Neuronal stem cell (in vitro differentiated cells): ENCODE results near the gene H2BK1.

Source experiments
- DNase-seq: peaks from one replicate; pipeline ENCODE4 v3.0.0-alpha.2; 2013; ENCODE audit warnings: low spot score
- H2AFZ ChIP-seq: one replicate; pipeline ENCODE4 v1.6.1; 2013; ENCODE audit warnings: mild to moderate bottlenecking, low read length, inconsistent platforms
- H2AK5ac ChIP-seq: 2 replicates; pipeline ENCODE4 v1.6.1; 2013; ENCODE audit warnings: low read depth, mild to moderate bottlenecking, inconsistent platforms, low read length, moderate library complexity, mixed read lengths
- H2BK120ac ChIP-seq: 2 replicates; pipeline ENCODE4 v1.6.1; 2013; ENCODE audit warnings: low read depth, mild to moderate bottlenecking, inconsistent platforms, low read length, moderate library complexity, mixed read lengths
- H2BK12ac ChIP-seq: one replicate; pipeline ENCODE4 v1.6.1; 2013; ENCODE audit warnings: low read length, inconsistent platforms
- H2BK15ac ChIP-seq: 2 replicates; pipeline ENCODE4 v1.6.1; 2013; ENCODE audit warnings: mild to moderate bottlenecking, low read length, inconsistent platforms, mixed read lengths
- H2BK5ac ChIP-seq: one replicate; pipeline ENCODE4 v1.6.1; 2013; ENCODE audit warnings: inconsistent platforms, mild to moderate bottlenecking, low read length, moderate library complexity
- H3K14ac ChIP-seq: one replicate; pipeline ENCODE4 v1.6.1; 2013; ENCODE audit warnings: low read length, inconsistent platforms
- H3K18ac ChIP-seq: 2 replicates; pipeline ENCODE4 v1.6.1; 2013; ENCODE audit warnings: low read length, inconsistent platforms
- H3K23ac ChIP-seq: 2 replicates; pipeline ENCODE4 v1.6.1; 2013; ENCODE audit warnings: low read depth, mild to moderate bottlenecking, mixed read lengths, low read length, inconsistent platforms; ENCODE audit not compliant: poor library complexity
- H3K27ac ChIP-seq: replicated peaks from 3 replicates; pipeline ENCODE4 v1.5.1; 2013; ENCODE audit warnings: low read length, inconsistent platforms
- H3K27me3 ChIP-seq, 3 experiments: 2 replicates each; pipeline ENCODE4 v1.6.1; 2013; ENCODE audit warnings: low read length in 3 of 3, mild to moderate bottlenecking in 2 of 3, inconsistent platforms in 1 of 3, low read depth in 1 of 3, mixed read lengths in 1 of 3, moderate library complexity in 1 of 3; ENCODE audit not compliant: control insufficient read depth in 3 of 3, insufficient read depth in 3 of 3
- H3K36me3 ChIP-seq, 2 donors: replicated peaks in 1 of 2; 2 replicates each; pipeline ENCODE4 v1.6.1; 2013; ENCODE audit warnings: low read length in 2 of 2; ENCODE audit not compliant: control insufficient read depth in 2 of 2, insufficient read depth in 2 of 2
- H3K4ac ChIP-seq: 2 replicates; pipeline ENCODE4 v1.6.1; 2013; ENCODE audit warnings: inconsistent platforms, mild to moderate bottlenecking, low read length, moderate library complexity
- H3K4me1 ChIP-seq, 2 donors: 1 replicate in 1 of 2; 2 replicates in 1 of 2; pipeline ENCODE4 v1.6.1; 2013; ENCODE audit warnings: low read length in 2 of 2, low read depth in 1 of 2; ENCODE audit not compliant: control insufficient read depth in 2 of 2, insufficient read depth in 1 of 2
- H3K4me2 ChIP-seq: one replicate; pipeline ENCODE4 v1.6.1; 2013; ENCODE audit warnings: mild to moderate bottlenecking, low read length, inconsistent platforms; ENCODE audit not compliant: insufficient read depth, poor library complexity, severe bottlenecking
- H3K4me3 ChIP-seq, 2 donors: 2 replicates each; pipeline ENCODE4 v1.5.1; 2013; ENCODE audit warnings: low read length in 2 of 2, mild to moderate bottlenecking in 2 of 2, inconsistent platforms in 1 of 2, moderate library complexity in 1 of 2
- H3K79me1 ChIP-seq: one replicate; pipeline ENCODE4 v1.6.1; 2013; ENCODE audit warnings: low read depth, mild to moderate bottlenecking, inconsistent platforms, low read length, moderate library complexity
- H3K9ac ChIP-seq: one replicate; pipeline ENCODE4 v1.6.1; 2013; ENCODE audit warnings: mild to moderate bottlenecking, low read depth, low read length, inconsistent platforms; ENCODE audit not compliant: poor library complexity
- H3K9me3 ChIP-seq, 2 donors: replicated peaks in 1 of 2; 2 replicates each; pipeline versions ENCODE3 to v1.6.1; 2013; ENCODE audit warnings: low read length in 2 of 2, mild to moderate bottlenecking in 2 of 2, inconsistent platforms in 1 of 2, low read depth in 1 of 2, mixed read lengths in 1 of 2, moderate library complexity in 1 of 2; ENCODE audit not compliant: control insufficient read depth in 2 of 2, insufficient read depth in 1 of 2
- H4K8ac ChIP-seq: one replicate; pipeline ENCODE4 v1.6.1; 2013; ENCODE audit warnings: low read depth, mild to moderate bottlenecking, inconsistent platforms, low read length, moderate library complexity
- H4K91ac ChIP-seq: one replicate; pipeline ENCODE4 v1.6.1; 2013; ENCODE audit warnings: low read length, low read depth, mild to moderate bottlenecking, inconsistent platforms; ENCODE audit not compliant: poor library complexity
- WGBS, 2 donors: extraction: QIAGEN DNeasy Blood & Tissue Kit; methylation state at CpG; one replicate each; pipeline ENCODE4 v1.1.7; 2013; ENCODE audit warnings: missing lambda C conversion rate in 2 of 2, mixed read lengths in 1 of 2; ENCODE audit not compliant: insufficient read length in 2 of 2, insufficient replicate concordance in 1 of 2; ENCODE audit errors: extremely low coverage in 2 of 2; 5-methylcytosine and 5-hydroxymethylcytosine counted together

Gene H2BK1

DNA sequence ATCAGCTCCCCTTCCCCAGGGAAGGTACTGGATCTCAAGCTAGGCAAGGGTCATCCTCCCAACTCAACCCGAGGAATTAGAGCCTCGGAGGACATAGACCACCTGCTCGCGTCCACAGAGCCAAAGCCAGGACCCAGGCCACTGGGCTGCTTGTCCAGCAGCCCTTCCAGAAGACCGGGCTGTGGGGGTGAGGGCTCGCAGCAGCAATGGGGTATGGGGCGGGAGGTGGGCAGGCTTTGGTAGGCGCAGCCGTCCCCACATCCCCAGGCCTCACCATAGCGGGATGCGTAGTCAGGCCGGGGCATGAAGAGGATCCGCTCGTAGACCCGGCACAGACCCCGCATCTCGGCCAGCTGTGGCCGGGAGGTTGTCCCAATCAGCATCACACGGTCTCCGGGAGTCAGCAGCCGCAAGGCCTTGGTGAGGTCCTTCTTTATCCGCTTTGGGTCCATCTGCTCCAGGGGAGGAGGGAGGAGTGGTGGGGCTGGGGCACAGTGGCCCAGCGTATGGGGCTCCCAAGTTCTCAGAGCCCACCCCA, 18.2 kb downstream of the H2BK1 start:
- H3K27me3 ChIP-seq = peaks cover 0 to 90% (median 0%) of the 10 kb centered on the region in 3 experiments
- no peak overlapping the region for H3K4ac ChIP-seq
- H3K27ac ChIP-seq = no peak overlapping the region
- H2AFZ ChIP-seq = no peak overlapping the region
- peak overlapping the region; percentile 2 for H3K23ac ChIP-seq
- H3K36me3 ChIP-seq = no peaks in the 10 kb centered on the region
- no peak overlapping the region for H3K4me3 ChIP-seq
- WGBS, 2 donors = no CpG with 5 or more reads among the region's 23 CpGs
- peak overlapping the region; percentile 10 for H2BK15ac ChIP-seq
- H4K8ac ChIP-seq = no peak overlapping the region
- no peak overlapping the region for H2BK12ac ChIP-seq
- H2AK5ac ChIP-seq = peak overlapping the region; percentile 54
- no peak overlapping the region for H2BK120ac ChIP-seq
- H3K4me2 ChIP-seq = no peak overlapping the region
- no peak overlapping the region for H3K14ac ChIP-seq
- no peak overlapping the region for H2BK5ac ChIP-seq
- H3K18ac ChIP-seq = no peak overlapping the region
- H3K9me3 ChIP-seq = no peaks in the 10 kb centered on the region
- no peak overlapping the region for H3K9ac ChIP-seq
- peaks cover 1% of the 10 kb centered on the region for H3K79me1 ChIP-seq
- DNase-seq = no peak
- H3K4me1 ChIP-seq = peaks cover 0 to 2% of the 10 kb centered on the region in 2 donors
- H4K91ac ChIP-seq = no peak overlapping the region

DNA sequence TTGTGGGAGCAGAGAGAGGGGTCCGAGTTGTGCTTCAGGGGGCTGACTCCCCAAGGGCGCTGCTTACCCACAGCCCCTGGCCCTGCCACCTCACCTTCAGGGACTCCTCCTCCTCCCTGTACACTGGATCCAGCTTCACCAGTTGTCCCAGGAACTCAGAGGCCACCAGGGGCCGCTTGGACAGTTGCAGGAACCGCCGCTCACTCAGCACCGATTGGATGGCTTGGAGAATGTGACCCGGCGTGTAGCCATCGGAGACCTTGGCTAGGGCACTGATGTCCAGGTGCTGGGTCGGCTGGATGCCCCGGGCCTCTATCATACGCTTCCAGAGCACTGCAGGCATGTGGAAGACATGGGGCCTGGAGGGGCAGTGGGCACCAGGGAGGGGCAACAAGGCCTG, 18.7 kb downstream of the H2BK1 start:
- Histone ChIP-seq H3K27me3 (peaks cover 0 to 90% (median 0%) of the 10 kb centered on the region in 3 experiments), H3K27ac (no peak overlapping the region), H3K9me3 (no peaks in the 10 kb centered on the region), H4K91ac (no peak overlapping the region), H3K4me3 (no peak overlapping the region), H2BK12ac (no peak overlapping the region), H3K36me3 (no peaks in the 10 kb centered on the region), H2BK120ac (no peak overlapping the region), H3K4ac (no peak overlapping the region), H3K18ac (no peak overlapping the region), H3K4me1 (peaks cover 0 to 2% of the 10 kb centered on the region in 2 donors), H3K23ac (no peak overlapping the region), H2BK15ac (no peak overlapping the region), H3K14ac (no peak overlapping the region), H2AK5ac (no peak overlapping the region), H4K8ac (no peak overlapping the region), H2AFZ (no peak overlapping the region), H3K9ac (no peak overlapping the region), H2BK5ac (no peak overlapping the region), H3K79me1 (peaks cover 1% of the 10 kb centered on the region), H3K4me2 (no peak overlapping the region)
- DNase-seq = no peak
- no CpG with 5 or more reads among the region's 12 CpGs for WGBS, 2 donors

DNA sequence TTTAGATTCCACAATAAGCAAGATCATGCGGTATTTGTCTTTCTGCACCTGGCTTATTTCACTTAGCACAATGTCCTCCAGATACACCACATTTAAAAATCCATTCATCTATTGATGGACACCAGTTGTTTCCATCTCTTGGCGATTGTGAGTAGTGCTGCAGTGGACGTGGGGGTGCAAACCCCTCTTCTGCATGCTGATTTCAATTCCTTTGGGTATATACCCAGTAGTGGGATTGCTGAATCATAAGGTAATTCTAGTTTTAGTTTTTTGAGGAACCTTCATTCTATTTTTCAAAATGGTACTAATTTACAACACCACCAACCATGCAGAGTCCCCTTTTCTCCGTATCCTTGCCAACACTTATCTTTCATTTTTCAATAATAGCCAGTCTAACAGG, 21.2 kb downstream of the H2BK1 start:
- no CpG with 5 or more reads among the region's 4 CpGs for WGBS, 2 donors
- Histone ChIP-seq H2AK5ac (no peak overlapping the region), H2BK15ac (no peak overlapping the region), H2BK5ac (no peak overlapping the region), H2BK12ac (no peak overlapping the region), H2BK120ac (no peak overlapping the region), H2AFZ (no peak overlapping the region), H3K18ac (no peak overlapping the region), H4K8ac (no peak overlapping the region), H3K4me3 (no peak overlapping the region), H3K9ac (no peak overlapping the region), H3K23ac (no peak overlapping the region), H3K9me3 (no peaks in the 10 kb centered on the region), H3K79me1 (peaks cover 1% of the 10 kb centered on the region), H3K27me3 (peaks cover 0 to 70% (median 0%) of the 10 kb centered on the region in 3 experiments), H3K4ac (no peak overlapping the region), H3K4me2 (no peak overlapping the region), H3K14ac (no peak overlapping the region), H4K91ac (no peak overlapping the region), H3K36me3 (no peaks in the 10 kb centered on the region), H3K4me1 (no peaks in the 10 kb centered on the region), H3K27ac (no peak overlapping the region)
- no peak for DNase-seq

DNA sequence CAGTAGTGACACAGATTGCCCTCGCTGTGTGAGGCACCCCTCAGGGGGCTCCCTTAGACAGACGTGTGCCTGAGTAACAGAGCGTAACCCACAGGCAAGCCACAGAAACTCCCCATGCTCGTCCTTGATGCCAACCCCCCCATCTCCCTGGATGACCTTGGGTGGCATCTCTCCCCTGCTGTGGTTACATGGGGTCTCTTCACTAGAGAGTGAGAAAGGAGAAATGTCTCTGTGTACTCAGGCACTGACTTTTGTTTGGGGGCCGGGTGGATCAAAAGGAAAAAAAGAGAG, 22.1 kb downstream of the H2BK1 start:
- Histone ChIP-seq H4K91ac (no peak overlapping the region), H3K4ac (no peak overlapping the region), H3K9ac (no peak overlapping the region), H3K4me1 (no peaks in the 10 kb centered on the region), H3K14ac (no peak overlapping the region), H2AK5ac (no peak overlapping the region), H3K36me3 (no peaks in the 10 kb centered on the region), H2BK120ac (no peak overlapping the region), H2BK15ac (no peak overlapping the region), H3K27me3 (peaks cover 0 to 61% (median 0%) of the 10 kb centered on the region in 3 experiments), H3K23ac (no peak overlapping the region), H3K79me1 (peaks cover 1% of the 10 kb centered on the region), H2BK5ac (no peak overlapping the region), H3K4me3 (no peak overlapping the region), H3K9me3 (no peaks in the 10 kb centered on the region), H2AFZ (no peak overlapping the region), H2BK12ac (no peak overlapping the region), H3K27ac (no peak overlapping the region), H4K8ac (no peak overlapping the region), H3K18ac (no peak overlapping the region), H3K4me2 (no peak overlapping the region)
- DNase-seq = no peak
- no CpG with 5 or more reads among the region's 5 CpGs for WGBS, 2 donors
